Measurements from ENCODE around the gene PSMB7. TPM values are rescaled to one million over a fixed set of nuclear protein-coding genes. Genes with fewer than 3 reads are reported as not detected.

Gene PSMB7
- total RNA-seq, 3 donors from 2014 or later = 157 to 206 (median 162) TPM

DNA sequence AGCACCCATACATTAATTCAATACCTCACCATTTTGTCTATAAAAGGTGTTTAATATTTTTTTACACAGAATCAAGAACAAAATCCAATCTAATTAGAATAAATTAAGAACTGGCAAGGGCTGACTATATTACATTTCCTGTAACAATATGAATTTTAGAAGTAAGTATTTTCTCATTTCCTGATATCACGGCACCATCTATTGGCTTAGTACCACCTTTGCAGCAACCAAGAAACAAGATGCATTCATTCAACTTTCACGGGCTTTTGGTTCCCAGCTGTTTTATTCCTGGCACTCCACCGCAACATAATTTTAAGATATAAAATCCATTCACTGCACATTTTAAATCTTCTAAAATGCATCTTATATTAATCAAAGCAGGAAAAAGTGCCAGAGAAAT, 20.6 kb downstream of the PSMB7 start:
- Histone ChIP-seq H3K36me3 (no peaks in the 10 kb centered on the region), H3K4me1 (peaks cover 3 to 5% of the 10 kb centered on the region in 2 donors), H3K4me3 (no peak overlapping the region), H3K27ac (no peak overlapping the region), H3K27me3 (no peaks in the 10 kb centered on the region), H3K9me3 (no peaks in the 10 kb centered on the region)
- no peak for DNase-seq (ENCODE audit: low spot score in 2 of 2)
- intact Hi-C loops (cut with DNase I; ENCODE audit: low total_unique reads) = no loop called here
- TF ChIP-seq, protein P1, sequence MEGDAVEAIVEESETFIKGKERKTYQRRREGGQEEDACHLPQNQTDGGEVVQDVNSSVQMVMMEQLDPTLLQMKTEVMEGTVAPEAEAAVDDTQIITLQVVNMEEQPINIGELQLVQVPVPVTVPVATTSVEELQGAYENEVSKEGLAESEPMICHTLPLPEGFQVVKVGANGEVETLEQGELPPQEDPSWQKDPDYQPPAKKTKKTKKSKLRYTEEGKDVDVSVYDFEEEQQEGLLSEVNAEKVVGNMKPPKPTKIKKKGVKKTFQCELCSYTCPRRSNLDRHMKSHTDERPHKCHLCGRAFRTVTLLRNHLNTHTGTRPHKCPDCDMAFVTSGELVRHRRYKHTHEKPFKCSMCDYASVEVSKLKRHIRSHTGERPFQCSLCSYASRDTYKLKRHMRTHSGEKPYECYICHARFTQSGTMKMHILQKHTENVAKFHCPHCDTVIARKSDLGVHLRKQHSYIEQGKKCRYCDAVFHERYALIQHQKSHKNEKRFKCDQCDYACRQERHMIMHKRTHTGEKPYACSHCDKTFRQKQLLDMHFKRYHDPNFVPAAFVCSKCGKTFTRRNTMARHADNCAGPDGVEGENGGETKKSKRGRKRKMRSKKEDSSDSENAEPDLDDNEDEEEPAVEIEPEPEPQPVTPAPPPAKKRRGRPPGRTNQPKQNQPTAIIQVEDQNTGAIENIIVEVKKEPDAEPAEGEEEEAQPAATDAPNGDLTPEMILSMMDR (IDR thresholded peaks at IDR 0.05) = no peak
- TF ChIP-seq POLR2AphosphoS5 (IDR thresholded peaks at IDR 0.05) (no peak), POLR2A (IDR thresholded peaks at IDR 0.05) (no peak)

DNA sequence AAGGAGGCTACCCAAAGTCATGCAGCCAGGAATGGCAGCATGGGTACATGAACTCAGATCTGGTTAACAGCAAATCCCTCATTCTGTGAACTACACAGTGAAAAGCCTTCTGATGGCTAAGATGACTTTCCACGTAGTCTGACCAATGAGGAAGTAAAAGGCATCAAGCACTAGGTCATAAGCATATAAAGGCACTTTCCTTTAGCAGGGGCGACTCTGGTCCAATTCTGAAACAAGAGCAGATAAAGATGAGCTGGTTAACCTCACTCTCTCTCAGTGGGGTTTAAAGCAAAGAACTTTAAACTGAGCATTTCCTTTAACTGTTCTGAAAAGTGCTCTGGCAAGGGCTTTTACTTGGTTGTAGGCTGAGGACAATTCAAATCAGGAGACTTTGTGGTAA, 21.1 kb downstream of the PSMB7 start:
- Histone ChIP-seq H3K9me3 (no peaks in the 10 kb centered on the region), H3K36me3 (no peaks in the 10 kb centered on the region), H3K27me3 (no peaks in the 10 kb centered on the region), H3K27ac (no peak overlapping the region), H3K4me1 (peaks cover 3 to 5% of the 10 kb centered on the region in 2 donors), H3K4me3 (no peak overlapping the region)
- intact Hi-C loops (cut with DNase I; ENCODE audit: low total_unique reads) = no loop called here
- no peak for DNase-seq (ENCODE audit: low spot score in 2 of 2)
- TF ChIP-seq POLR2AphosphoS5 (IDR thresholded peaks at IDR 0.05) (no peak), POLR2A (IDR thresholded peaks at IDR 0.05) (no peak)
- TF ChIP-seq, protein P1 (IDR thresholded peaks at IDR 0.05) = no peak

DNA sequence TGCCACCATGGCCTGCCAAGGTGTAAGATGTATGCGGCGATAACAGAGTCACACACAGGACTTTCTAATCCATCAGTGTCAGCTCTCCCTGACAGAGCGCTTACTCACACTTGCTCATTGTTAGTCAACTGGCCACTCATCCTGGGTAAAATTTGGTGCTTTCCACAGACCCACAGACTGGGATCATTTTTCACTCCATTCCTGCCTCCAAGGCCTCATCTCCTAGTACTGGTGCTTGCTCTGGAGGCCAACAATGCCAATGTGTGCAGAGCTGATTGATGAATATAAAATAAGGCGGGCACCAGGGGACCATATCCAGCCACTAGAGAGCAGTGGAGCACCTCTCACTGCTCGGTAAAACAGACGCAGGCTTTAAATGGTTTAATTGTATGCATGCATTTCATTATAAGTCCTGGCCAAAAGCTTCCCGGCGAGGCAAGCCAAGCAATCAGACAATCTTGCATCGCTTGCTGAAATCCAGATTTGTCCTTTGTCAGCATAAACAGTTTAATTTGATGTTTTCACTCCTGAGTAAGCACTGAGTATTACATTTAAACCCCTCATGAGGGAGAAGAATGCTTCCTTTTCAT, 22.3 kb downstream of the PSMB7 start:
- no peak for DNase-seq (ENCODE audit: low spot score in 2 of 2)
- no peak for TF ChIP-seq POLR2A (IDR thresholded peaks at IDR 0.05)
- TF ChIP-seq, protein P1 (IDR thresholded peaks at IDR 0.05) = no peak
- no peak for TF ChIP-seq POLR2AphosphoS5 (IDR thresholded peaks at IDR 0.05)
- H3K4me3 ChIP-seq = no peak overlapping the region
- H3K27ac ChIP-seq = peak overlapping the region in 1 of 2 donors; percentile 26
- H3K9me3 ChIP-seq = no peaks in the 10 kb centered on the region
- no peaks in the 10 kb centered on the region for H3K27me3 ChIP-seq
- no peaks in the 10 kb centered on the region for H3K36me3 ChIP-seq
- intact Hi-C loops (cut with DNase I; ENCODE audit: low total_unique reads) = no loop called here
- H3K4me1 ChIP-seq = peaks cover 3 to 5% of the 10 kb centered on the region in 2 donors

DNA sequence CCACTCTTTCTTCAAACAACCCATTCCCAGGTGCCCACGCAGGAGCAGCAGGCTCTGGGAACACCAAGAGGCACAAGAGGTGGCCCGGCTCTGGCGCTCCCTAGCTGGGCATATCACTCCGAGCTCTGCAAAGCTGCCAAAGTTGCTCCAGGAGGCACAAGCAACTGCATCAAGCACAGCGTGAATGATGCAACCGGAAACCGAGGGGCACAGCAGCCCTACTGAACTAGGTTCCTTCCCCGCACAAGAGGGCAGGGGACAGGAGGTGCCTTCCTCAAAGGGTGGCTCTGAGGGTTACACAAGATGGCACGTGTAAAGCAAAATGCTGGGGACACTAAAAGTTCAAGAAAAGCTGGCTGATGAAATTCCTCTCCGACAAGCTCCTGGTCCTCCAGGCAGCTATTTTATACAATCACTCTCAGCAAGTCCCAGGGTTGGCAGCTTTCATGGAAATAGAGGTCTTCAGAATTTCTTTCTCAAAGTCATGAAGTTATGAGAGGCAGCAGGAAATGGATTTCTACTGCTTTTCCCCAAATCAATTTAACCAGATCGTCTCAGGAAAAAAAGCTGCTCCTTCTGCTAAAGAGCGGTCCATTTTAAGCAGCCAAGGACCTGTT, 22.9 kb downstream of the PSMB7 start:
- Histone ChIP-seq H3K27me3 (no peaks in the 10 kb centered on the region), H3K9me3 (no peaks in the 10 kb centered on the region), H3K36me3 (no peaks in the 10 kb centered on the region), H3K4me1 (peaks cover 3 to 5% of the 10 kb centered on the region in 2 donors), H3K27ac (peak overlapping the region in 1 of 2 donors; percentile 11), H3K4me3 (no peak overlapping the region)
- no peak for TF ChIP-seq POLR2AphosphoS5 (IDR thresholded peaks at IDR 0.05)
- no peak for TF ChIP-seq POLR2A (IDR thresholded peaks at IDR 0.05)
- TF ChIP-seq, protein P1 (IDR thresholded peaks at IDR 0.05) = no peak
- intact Hi-C loops (cut with DNase I; ENCODE audit: low total_unique reads) = no loop called here
- no peak for DNase-seq (ENCODE audit: low spot score in 2 of 2)

DNA sequence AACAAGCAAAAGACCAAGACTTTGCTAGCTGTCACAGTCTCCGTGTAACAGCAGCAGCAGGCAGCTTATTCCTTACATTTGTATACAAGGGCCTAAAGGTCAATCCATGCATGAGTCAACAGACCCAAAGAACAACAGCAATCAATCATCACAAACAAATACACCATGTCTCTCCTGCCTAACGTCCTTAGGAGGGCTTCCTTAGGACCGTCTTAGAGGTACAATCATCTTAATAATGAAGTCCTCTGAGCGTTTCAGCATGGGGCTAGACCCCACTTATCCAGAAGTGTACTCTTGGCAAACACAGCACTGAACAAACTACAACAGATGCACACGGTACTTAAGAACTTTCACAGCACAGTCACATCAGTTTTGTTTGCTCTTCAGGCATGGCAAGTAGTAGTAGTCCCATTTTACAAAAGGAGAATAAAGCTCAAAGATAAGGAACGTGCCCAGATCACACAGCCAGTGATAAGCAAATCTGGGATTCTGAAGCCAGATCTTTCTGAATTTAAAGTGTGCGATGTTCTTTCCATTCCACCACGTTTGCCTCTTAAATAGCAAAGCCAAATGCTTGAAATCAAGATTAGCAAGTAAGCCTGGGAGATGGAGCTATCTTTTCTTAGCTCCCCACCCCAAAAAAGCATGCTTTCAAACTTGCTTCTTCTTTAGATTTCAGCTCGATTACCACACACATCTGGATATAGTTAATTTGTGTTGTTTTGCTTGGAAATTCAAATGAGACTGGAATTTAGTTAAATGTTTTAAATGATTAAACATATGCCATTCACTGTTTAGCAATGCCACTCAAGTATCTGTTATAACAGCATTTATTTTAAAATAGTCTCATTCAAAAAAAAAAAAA, 24.2 kb downstream of the PSMB7 start:
- DNase-seq (ENCODE audit: low spot score in 2 of 2) = no peak
- no peak overlapping the region for H3K4me3 ChIP-seq
- H3K27me3 ChIP-seq = no peaks in the 10 kb centered on the region
- no peak overlapping the region for H3K27ac ChIP-seq
- no peak for TF ChIP-seq POLR2AphosphoS5 (IDR thresholded peaks at IDR 0.05)
- TF ChIP-seq, protein P1 (IDR thresholded peaks at IDR 0.05) = no peak
- no peak for TF ChIP-seq POLR2A (IDR thresholded peaks at IDR 0.05)
- H3K36me3 ChIP-seq = no peaks in the 10 kb centered on the region
- peaks cover 3 to 5% of the 10 kb centered on the region in 2 donors for H3K4me1 ChIP-seq
- intact Hi-C loops (cut with DNase I; ENCODE audit: low total_unique reads) = no loop called here
- H3K9me3 ChIP-seq = no peaks in the 10 kb centered on the region
